Heart left ventricle (tissue), 13 donors: ENCODE results near the gene SELENOW.

Experiments
- CTCF ChIP-seq, 12 donors: fragments of 200-600 bp; sonication (generic) in 4 of 12; IDR thresholded peaks; one replicate each; pipeline versions ENCODE4 v1.5.0 to v1.8.0; 2018 to 2022; ENCODE audit warnings: antibody characterized with exemption in 12 of 12, mild to moderate bottlenecking in 5 of 12
- POLR2A ChIP-seq, 2 donors: fragments of 450-650 bp; IDR thresholded peaks; one replicate each; pipeline ENCODE4 v1.6.1; 2017; ENCODE audit warnings: antibody characterized with exemption in 2 of 2, mild to moderate bottlenecking in 2 of 2, moderate library complexity in 2 of 2
- donor health status: ischemic (EF 13 %, LVEDD 7.1; RV severe dilation, severe dysfunction).
- donor health status: DM: no; HTN: yes; CAD: no.
- donor health status: DM: no; HTN: no; CAD: no.
- donor health status: ischemic (EF 25% LVEDD 6.9; RV normal size, moderate dysfunction).
- donor health status: ischemic (EF 25% LVEDD 5.7; RV mildly dilated, moderate dysfunction).
- donor health status: ischemic (EF 35%, LVEDD 5.7; RV mildly dilated, moderate dysfunction).
- donor health status: nonischemic (EF 11% LVEDD 7.7; RV severe dilation, severe dysfunction).
- donor health status: DM: yes; HTN: yes; CAD: no.
- donor health status: PGD.
- donor health status: ischemic (EF 29% LVEDD 5.4; RV normal size, mild dysfunction).
- donor health status: nonischemic (EF 23%, LVEDD 6.1; RV moderate dilation, normal function).

DNA sequence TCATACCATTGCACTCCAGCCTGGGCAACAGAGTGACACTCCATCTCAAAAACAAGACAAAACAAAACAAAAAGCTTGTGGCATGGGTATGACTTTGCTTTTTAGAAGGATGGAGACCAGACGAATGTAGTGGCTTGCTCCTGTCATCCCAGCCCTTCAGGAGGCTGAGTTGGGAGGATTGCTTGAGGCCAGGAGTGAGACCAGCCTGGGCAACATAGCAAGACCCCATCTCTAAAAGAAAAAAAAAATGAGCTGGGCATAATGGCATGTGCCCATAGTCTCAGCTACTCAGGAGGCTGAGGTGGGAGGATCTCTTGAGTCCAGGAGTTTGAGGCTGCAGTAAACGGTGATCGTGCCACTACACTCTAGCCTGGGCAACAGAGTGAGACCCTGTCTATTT lies 16.4 kb upstream of the SELENOW start:
- no peak for TF ChIP-seq POLR2A (IDR thresholded peaks at IDR 0.05)
- no peak for TF ChIP-seq CTCF (IDR thresholded peaks at IDR 0.05)
